ENCODE measurements around the gene LRRFIP2. TPM values are rescaled to one million over a fixed set of nuclear protein-coding genes. Genes with fewer than 3 reads are reported as not detected.

Gene LRRFIP2
- polyA plus RNA-seq, 4 donors, result 30.6 to 47.6 (median 40.8) TPM

GRCh38 chr3:37029516-37030163 is 144.7 kb downstream of the LRRFIP2 start:
- no peak for DNase-seq (ENCODE audit: low read depth in 4 of 4, low spot score in 3 of 4)

GRCh38 chr3:37029111-37029510 is 145.3 kb downstream of the LRRFIP2 start:
- no peak for DNase-seq (ENCODE audit: low read depth in 4 of 4, low spot score in 3 of 4)

- DNase-seq (ENCODE audit: low read depth in 4 of 4, low spot score in 3 of 4), result no peak
Observed at GRCh38 chr3:37028329-37028728, 146.1 kb downstream of the LRRFIP2 start.

- no peak for DNase-seq (ENCODE audit: low read depth in 4 of 4, low spot score in 3 of 4)
Observed at GRCh38 chr3:37026851-37027250, 147.5 kb downstream of the LRRFIP2 start.

- no peak for DNase-seq (ENCODE audit: low read depth in 4 of 4, low spot score in 3 of 4)
Observed at GRCh38 chr3:37025561-37026335, 148.6 kb downstream of the LRRFIP2 start.

GRCh38 chr3:37024820-37025405 is 149.5 kb downstream of the LRRFIP2 start:
- DNase-seq (ENCODE audit: low read depth in 4 of 4, low spot score in 3 of 4), result no peak

GRCh38 chr3:37024092-37024491 is 150.3 kb downstream of the LRRFIP2 start:
- DNase-seq (ENCODE audit: low read depth in 4 of 4, low spot score in 3 of 4), result no peak

- no peak for DNase-seq (ENCODE audit: low read depth in 4 of 4, low spot score in 3 of 4)
Observed at GRCh38 chr3:37017683-37018082, 156.7 kb downstream of the LRRFIP2 start.

- DNase-seq (ENCODE audit: low read depth in 4 of 4, low spot score in 3 of 4), result no peak
Observed at GRCh38 chr3:37016903-37017302, 157.5 kb downstream of the LRRFIP2 start.

GRCh38 chr3:37015642-37016041 is 158.7 kb downstream of the LRRFIP2 start:
- no peak for DNase-seq (ENCODE audit: low read depth in 4 of 4, low spot score in 3 of 4)

- no peak for DNase-seq (ENCODE audit: low read depth in 4 of 4, low spot score in 3 of 4)
Observed at GRCh38 chr3:37014620-37015019, 159.8 kb downstream of the LRRFIP2 start.

Other genes starting within 250 kb of the LRRFIP2 start
- 10 to 100 TPM in 1 of 4 donors, 1 to 10 TPM in 3; 5.8 to 17.2 (median 6.5) TPM for gene TRANK1, start 229.5 kb downstream of the LRRFIP2 start, polyA plus RNA-seq (ENCODE audit: insufficient read length in 4 of 4)
- 10 to 100 TPM; 45.1 to 61.9 (median 53.9) TPM for gene EPM2AIP1, start 181.5 kb downstream of the LRRFIP2 start, polyA plus RNA-seq (ENCODE audit: insufficient read length in 4 of 4)
- 10 to 100 TPM; 41.5 to 53.5 (median 50.0) TPM for gene MLH1, start 181.1 kb downstream of the LRRFIP2 start, polyA plus RNA-seq (ENCODE audit: insufficient read length in 4 of 4)
- gene GOLGA4, start 68.7 kb upstream of the LRRFIP2 start, polyA plus RNA-seq (ENCODE audit: insufficient read length in 4 of 4), result 10 to 100 TPM; 66.6 to 82.6 (median 78.4) TPM

Measured in left renal pelvis (tissue), 4 donors.